Activated CD8-positive, alpha-beta memory T cell treated with anti-CD3 and anti-CD28 coated beads for 1 hour (primary cell): ENCODE data around the gene ODF2.
"Not testable (repeated sequence)": the region's sequence is repeated elsewhere in the genome, so short reads cannot be mapped to it uniquely, and the experiment has no call there.

Source experiments
- DNase-seq, 2 donors: peaks; one replicate each; pipeline ENCODE4 v3.0.0-alpha.2; 2020; ENCODE audit warnings: low read depth in 1 of 2; ENCODE audit errors: extremely low read depth in 1 of 2

Gene ODF2

DNA sequence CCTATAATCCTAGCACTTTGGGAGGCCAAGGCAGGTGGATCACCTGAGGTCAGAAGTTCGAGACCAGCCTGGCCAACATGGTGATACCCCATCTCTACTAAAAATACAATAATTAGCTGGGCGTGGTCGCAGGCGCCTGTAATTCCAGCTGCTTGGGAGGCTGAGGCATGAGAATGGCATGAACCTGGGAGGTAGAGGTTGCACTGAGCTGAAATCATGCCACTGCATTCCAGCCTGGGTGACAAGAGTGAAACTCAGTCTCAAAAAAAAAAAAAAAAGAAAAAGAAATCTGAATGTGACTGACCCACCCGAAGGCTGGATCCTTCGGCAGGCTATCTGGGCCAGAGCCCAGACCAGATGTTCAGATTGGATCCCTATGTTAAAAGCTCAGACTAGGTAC is 32.5 kb upstream of the ODF2 start:
- DNase-seq: not testable (repeated sequence)

DNA sequence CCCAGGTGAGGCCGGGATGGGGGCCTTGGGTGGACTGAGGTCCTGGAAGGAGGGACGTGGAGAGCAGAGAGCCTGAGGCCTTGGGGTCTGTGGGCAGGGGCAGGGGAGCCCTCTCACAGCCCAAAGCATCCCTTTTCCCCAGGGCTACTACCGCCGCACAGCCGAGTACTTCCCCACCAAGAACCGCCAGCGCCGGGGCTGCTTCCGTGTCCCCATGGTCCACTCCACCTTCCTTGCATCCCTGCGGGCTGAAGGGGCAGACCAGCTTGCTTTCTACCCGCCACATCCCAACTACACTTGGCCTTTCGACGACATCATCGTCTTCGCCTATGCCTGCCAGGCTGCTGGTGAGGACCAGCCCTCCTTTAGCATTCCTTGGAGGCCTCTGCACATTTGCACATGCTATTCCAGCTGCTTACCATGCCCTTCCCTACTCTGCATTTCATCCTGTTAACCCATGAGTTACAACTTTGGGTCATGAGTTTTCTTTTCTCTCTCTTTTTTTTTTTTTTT is 31.5 kb upstream of the ODF2 start:
- no peak for DNase-seq

DNA sequence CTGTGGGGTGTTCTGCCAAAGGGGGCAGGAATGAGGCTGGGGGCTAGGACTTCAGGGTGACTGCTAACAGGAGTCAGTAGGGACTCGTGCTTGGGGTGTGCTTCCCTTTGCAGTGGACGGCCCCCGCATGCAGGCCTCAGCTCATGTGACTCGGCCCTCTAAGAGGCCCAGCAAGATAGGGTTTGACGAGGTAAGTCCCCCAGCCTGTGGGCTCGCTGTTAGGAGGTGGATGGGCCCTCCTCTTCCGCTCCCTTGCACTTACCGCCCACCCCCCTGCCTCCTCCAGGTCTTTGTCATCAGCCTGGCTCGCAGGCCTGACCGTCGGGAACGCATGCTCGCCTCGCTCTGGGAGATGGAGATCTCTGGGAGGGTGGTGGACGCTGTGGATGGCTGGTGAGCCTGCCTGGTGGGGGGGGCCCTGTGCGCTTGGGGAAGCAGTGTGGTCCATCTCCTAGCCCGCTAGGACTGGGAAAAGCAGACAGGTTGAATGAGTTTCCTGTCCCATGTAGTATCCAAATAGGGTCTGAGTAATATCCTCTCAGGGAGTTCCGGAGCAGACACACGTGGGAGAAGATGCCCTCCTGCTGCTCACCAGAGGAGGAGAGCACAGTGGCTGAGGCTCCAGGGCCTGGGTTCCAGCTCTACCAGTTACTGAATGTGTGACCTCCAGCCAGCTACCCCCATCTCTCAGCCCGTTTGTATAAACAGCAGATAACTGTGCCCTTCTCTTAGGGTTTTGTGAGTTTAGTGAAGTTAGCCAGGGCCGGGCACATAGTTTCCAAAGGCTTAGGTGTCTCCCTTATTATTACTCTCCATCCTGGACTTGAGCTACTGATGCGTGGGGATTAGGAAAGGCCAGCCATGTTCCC is 26.9 kb upstream of the ODF2 start:
- no peak for DNase-seq

DNA sequence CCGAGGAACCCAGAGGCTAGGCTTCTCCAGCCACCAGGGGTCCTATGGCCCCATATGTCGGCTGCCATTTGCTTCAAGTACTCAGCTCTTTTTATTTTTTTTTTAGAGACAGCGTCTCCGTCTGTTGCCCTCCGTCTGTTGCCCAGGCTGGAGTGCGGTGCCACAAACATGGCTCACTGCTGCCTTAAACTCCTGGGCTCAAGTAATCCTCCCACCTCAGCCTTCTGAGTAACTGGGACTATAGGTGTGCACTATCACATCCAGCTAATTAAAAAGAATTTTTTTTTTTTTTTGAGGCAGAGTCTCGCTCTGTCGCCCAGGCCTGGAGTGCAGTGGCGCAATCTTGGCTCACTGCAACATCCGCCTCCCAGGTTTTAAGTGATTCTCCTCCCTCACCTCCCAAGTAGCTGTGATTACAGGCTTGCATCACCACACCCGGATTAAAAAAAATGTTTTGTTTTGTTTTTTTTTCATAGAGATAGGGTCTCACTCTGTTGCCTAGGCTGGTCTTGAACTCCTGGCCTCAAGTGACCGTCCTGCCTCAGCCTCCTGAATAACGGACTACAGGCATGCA is 26.2 kb upstream of the ODF2 start:
- DNase-seq: no peak

DNA sequence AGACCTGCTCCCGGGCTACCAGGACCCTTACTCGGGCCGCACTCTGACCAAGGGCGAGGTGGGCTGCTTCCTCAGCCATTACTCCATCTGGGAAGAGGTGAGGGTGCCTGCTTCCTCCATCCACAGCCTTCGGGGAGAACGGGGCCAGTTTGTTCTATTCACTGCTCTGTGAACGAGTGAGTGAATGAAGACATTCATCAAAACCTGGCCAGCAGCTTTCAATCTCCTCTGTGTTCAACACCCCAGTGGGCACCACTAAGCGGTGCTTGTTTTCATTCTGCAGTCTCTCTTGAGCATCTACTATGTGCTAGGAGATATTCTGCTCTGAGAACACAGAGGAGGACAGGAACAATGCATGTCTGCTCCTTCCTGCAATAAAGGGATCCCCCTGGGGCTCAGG is 24.6 kb upstream of the ODF2 start:
- DNase-seq: no peak

DNA sequence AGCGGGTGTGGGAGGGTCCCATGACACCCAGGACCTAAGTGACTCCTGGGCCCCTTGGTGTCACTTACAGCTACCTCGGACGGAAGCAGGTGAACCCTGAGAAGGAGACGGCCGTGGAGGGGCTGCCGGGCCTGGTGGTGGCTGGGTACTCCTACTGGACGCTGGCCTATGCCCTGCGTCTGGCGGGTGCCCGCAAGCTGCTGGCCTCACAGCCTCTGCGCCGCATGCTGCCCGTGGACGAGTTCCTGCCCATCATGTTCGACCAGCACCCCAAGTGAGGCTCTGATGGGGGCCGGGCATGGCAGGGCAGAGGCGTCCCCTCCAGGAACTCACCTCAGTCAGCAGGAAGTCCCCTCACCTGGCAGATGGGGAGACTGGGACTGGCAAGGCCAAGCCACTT is 21.5 kb upstream of the ODF2 start:
- DNase-seq: no peak

DNA sequence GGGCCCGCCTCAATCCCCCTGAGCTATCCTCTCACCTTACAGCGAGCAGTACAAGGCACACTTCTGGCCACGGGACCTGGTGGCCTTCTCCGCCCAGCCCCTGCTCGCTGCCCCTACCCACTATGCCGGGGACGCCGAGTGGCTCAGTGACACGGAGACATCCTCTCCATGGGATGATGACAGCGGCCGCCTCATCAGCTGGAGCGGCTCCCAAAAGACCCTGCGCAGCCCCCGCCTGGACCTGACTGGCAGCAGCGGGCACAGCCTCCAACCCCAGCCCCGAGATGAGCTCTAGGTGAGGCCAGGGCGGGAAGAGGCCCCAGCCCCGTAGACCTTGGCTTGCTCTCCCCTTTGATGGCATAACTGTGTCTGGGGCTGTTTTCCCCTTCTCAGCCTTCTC is 20.2 kb upstream of the ODF2 start:
- no peak for DNase-seq

DNA sequence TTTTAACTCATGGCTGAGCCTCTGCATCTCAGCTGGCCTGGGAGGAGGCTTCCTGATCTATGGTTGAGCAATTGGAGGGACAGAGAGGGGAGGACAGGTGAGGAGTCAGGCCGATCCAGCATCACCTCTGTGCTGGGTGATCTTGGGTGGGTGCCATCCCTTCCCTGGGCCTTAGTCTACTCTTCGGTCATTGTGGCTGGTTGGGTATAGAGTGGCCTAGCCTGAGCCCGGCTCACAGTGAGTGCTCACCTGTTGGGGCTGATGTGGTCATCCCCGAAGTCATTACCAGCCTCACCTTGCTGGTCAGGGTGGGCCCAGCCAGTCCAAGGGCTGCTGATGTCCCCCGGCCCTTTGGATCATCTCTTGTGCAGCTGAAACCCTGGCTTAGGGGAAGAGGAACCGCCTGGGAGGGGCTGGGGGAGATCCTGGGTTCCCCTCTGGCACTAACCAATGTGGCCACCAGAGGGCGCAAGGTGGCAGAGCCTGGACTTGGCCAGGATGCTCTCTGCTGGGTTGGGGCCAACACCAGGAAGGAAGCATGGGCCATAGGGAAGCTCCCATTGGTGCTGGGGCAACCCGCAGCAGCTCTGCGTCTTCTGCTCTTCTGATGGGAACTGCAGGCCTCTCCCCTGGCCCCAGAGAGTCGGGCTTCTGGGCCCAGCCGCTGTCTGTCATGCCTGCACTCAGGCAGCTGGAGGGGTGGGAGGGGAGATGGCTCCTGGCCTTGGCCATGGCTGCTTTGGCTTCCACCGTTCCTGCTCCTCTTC is 17.3 kb upstream of the ODF2 start:
- peak; percentile 68 to 77 for DNase-seq

DNA sequence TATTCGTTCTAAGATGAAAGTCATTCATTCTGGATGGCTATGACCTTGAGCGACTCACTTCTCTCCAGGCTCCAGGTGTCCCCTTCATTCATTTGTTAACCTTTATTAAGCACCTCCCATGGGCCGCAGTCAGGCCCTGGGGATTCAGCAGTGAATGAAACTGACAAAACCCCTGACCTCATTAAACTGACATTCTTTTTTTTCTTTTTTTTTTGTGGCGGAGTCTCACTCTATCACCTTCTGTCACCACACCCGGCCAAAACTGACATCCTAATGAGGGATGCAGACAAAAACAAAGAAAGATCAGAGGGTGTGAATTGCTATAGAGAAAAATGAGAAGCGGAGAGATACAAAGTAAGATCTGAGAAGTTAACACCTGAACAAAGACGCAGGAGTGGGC is 16.5 kb upstream of the ODF2 start:
- DNase-seq: no peak

DNA sequence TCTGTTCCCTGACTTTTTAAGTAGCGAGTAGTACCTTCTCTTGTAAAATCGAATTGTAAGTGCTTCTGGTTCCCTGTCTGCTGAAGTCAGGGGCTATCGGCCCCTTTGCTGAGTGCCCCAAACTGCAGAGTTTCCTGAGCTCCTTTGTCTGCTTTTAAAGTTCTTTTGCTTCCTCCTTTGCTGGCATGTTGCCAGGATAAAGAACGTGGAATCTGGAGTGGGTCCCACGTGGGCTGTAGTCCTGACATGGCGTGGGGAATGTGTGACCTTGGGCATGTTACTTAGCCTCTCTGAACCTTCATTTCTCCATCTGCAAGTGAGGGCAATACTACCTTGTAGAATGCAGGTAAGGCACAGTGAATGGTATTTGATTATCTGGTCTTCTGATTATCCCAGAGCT is 13.7 kb upstream of the ODF2 start:
- no peak for DNase-seq

DNA sequence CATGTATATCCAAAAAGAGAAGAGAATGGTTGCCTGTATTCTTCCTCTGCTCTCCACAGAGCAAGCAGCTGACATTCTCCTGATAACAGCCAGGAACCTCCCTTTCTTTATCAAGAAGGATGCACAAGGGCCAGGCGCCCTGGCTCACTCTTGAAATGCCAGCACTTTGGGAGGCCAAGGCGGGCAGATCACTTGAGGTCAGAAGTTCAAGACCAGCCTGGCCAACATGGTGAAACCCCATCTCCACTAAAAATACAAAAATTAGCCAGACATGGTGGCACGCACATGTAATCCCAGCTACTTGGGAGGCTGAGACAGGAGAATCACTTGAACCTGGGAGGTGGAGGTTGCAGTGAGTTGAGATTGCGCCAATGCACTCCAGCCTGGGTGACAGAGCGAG is 9.3 kb upstream of the ODF2 start:
- not testable (repeated sequence) for DNase-seq

DNA sequence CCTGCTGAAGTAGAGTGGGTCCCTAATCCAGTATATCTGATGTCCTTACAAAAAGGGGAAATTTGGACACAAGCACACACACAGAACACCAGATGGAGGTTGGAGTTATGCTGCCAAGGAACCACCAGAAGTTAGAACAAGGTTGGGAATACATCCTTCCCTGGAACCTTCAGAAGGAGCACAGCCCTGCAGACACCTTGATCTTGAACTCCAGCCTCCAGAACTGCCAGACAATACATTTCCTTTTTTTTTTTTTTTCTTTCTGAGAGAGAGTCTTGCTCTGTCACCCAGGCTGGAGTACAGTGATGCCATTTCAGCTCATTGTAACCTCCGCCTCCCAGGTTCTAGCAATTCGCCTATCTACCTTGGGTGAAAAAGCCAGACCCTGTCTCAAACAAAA is 7.1 kb upstream of the ODF2 start:
- no peak for DNase-seq

DNA sequence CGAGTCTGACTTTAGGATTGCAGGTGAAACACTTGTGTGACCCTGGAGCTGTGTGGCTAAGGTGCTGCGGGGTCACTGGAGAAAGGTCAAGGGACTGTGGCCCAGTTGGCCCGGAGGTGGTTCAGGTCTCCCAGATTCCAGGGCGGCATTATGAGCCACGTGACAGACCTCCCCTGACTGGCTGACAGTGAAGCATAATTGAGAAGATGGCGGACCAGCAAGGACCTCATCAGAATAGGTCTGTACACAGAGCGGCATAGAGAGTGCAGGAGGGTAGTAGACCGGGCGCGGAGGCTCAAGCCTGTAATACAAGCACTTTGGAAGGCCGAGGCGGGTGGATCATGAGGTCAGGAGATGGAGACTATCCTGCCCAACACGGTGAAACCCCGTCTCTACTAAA is 815 bp upstream of the ODF2 start:
- DNase-seq: no peak

DNA sequence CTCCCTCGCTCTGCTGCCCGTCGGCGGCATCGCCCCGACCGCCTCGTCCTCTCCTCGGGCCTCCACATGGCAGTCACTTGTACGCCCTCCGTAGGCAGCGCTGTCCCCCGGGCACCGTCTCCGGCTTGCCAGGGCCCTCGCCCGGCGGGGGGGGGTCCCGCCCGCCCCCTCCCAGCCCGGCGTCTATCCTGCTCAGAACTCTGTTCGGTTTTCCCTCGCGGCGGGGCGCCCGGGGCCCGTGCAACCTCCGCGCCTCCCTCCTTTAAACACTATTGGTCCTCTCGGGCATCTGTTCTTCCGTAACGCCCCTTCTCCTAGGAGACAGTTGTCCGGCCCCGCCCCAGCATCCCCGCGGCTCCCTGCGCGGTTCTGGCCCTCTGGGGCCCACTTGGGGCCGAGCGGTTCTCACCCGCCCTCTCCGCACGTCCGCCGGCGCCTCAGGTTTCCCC is 831 bp downstream of the ODF2 start:
- peak; percentile 14 to 46 for DNase-seq

DNA sequence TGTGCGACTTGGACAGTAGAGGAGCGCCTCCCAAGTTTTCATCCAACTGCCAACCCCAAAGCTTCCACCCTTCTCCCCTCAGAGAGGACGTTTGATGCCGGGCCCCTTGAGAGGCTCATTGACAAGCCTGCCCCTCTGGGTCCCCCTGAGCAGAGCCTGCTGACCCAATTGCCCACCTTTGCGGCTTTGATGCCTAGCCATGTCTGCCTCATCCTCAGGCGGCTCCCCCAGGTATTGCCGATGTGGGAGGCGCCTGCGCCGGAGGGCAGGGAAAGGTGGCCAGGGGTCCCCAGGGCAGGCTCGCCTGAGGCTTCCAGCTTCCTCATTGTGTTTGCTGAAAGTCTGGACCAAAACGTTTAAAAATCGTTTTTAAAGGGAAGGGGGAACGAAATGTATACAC is 1.4 kb downstream of the ODF2 start:
- no peak for DNase-seq

DNA sequence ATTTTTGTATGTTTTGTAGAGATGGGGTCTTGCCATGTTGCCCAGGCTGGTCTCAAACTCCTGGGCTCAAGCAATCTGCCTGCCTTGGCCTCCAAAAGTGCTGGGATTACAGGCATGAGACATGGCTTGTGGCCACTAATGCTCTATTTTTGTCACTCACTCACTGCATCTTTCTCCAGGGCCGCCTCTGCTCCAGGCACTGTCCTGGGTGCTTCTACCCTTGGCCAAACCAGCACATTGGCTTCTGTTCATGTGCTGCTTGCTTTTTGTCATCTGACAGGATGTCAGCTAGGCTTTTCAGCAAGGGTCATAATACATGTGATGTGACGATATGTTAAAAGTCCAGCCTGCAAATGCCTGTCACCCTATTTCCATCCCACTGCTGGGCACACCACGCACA is 3.2 kb downstream of the ODF2 start:
- no peak for DNase-seq

DNA sequence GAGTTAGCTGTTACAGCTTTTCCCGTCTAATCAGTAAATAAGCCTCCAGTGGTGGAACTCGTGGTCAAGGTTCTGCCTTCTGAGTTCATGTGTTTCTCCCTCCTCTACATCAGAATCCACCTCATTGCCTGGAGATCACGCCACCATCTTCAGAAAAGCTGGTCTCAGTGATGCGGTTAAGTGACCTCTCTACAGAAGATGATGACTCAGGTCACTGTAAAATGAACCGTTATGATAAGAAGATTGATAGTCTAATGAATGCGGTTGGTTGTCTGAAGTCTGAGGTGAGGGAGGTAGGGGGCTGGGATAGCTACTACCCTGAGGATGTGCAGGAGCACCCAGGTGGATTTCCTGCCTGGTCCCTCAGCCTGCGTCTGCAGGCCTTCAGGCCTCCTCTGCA is 13.3 kb downstream of the ODF2 start:
- no peak for DNase-seq

DNA sequence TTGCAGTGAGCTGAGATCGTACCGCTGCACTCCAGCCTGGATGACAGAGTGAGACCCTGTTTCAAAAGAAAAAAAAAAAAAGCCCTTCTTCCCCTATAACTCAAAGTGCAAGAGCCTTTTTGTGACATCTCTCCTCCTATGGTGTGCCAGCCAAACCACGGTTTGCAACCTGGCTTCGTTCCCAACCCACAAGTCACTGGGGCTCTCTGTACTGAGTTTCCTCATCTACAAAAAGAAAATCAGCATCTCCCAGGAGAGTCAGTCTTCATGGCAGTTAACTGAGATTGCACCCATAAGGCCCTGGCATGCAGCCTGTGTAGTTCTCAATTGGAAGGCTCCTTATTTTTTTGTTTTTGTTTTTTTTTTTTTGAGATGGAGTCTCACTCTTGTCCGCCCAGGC is 14.8 kb downstream of the ODF2 start:
- no peak for DNase-seq

DNA sequence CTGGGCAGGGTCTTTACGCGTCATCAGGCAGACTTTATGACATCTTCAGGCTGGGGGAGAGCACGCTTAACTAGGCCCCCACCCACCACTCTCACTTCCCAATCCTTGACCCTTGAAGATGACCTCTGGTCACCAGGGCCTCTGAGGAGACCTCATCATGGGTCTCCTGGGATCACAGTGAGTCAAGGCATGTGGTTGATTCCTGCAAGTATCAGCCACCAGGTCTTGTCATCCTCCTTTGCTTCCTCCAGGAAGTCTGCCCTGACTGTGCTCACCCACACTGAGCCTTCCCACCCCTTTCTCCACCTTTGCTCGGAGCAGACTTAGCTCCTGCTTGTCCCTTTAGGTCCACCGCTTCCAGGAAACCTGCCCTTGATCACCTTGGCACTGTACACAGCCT is 17.3 kb downstream of the ODF2 start:
- no peak for DNase-seq

DNA sequence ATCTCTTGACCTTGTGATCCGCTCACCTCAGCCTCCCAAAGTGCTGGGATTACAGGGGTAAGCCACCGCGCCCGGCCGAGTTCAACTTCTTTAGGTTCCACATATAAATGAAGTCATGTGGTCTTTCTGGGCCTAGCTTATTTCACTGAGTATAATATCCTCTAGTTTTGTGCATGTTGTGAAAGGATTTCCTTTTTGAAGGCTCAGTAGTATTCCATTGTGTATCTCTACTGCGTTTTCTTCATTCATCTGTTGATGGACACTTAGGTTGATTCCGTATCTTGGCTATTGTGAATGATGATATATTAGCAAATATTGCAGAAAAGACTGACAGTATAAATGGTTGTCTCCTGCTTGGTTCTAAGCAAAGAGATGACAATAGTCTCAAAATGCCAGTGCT is 20.1 kb downstream of the ODF2 start:
- DNase-seq: no peak

DNA sequence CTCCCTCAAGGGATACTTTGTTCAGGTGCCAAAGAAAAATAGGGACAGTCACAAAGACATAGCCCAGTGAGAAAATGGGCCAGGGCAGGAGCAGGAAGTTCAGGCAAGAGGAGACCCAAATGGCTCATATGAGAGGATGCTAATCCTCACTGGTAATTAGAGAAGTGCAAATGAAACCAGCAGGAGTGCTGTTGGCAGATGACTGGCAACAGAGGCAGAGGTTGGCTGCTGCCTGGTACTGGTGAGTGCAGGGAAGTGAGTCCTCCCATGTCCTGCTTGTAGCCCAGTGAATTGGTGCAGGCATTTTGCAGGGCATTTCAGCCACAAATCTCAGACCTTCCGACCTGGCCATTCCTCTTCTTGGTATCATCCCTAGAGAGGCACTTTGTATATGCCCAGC is 23.5 kb downstream of the ODF2 start:
- no peak for DNase-seq

DNA sequence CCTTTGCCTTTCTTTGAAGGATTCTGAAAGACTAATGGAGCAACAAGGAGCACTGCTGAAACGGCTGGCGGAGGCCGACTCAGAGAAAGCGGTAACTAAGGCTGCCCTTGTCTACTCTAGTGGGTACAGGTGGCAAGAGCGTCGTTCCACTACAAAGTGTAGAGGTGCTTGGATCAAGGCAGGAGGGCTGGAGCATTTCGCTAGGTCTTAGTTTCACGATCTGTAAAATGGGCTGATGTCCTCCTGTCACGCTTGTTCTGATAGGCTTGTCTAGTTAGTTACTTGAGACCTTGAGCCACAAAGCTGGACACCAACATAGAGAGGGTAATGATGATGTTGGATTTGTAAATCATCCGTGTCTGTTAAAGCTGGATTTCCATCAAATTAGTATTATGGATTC is 25.8 kb downstream of the ODF2 start:
- DNase-seq: no peak
